GM10266 (cell line): Measurements from ENCODE around the gene APOL3.
A peak's percentile ranks its signal among the peaks of the same experiment; 100 is the strongest.
"Not testable (repeated sequence)": the region's sequence is repeated elsewhere in the genome, so short reads cannot be mapped to it uniquely, and the experiment has no call there.

Source experiments
- DNase-seq: peaks from one replicate; pipeline ENCODE4 v3.0.0; 2012; ENCODE audit errors: extremely low spot score
- TF ChIP-seq, protein P1 (sequence below): IDR thresholded peaks from 2 replicates; pipeline ENCODE4 v1.5.1; 2012; ENCODE audit warnings: mild to moderate bottlenecking, low read depth; ENCODE audit not compliant: control insufficient read depth, insufficient read depth; ENCODE audit errors: missing control alignments

Gene APOL3

DNA sequence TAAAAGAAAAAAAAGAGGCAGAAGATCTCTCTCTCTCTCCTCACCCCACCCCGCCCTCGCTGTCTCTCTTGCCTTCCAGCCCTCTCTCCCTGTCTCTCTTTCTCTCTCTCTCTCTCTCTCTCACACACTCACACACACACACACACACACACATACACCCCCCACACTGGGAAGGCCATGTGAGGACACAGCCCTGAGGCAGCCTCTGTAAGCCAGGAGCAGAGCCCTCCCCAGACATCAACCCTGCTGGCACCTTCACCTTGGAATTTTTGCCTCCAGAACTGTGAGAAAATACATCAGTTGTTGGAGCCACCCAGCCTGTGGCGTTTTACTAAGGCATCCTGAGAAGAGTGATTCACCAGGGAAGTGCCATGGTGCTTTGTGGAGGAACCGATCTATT is 14.7 kb downstream of the APOL3 start:
- TF ChIP-seq, protein P1, sequence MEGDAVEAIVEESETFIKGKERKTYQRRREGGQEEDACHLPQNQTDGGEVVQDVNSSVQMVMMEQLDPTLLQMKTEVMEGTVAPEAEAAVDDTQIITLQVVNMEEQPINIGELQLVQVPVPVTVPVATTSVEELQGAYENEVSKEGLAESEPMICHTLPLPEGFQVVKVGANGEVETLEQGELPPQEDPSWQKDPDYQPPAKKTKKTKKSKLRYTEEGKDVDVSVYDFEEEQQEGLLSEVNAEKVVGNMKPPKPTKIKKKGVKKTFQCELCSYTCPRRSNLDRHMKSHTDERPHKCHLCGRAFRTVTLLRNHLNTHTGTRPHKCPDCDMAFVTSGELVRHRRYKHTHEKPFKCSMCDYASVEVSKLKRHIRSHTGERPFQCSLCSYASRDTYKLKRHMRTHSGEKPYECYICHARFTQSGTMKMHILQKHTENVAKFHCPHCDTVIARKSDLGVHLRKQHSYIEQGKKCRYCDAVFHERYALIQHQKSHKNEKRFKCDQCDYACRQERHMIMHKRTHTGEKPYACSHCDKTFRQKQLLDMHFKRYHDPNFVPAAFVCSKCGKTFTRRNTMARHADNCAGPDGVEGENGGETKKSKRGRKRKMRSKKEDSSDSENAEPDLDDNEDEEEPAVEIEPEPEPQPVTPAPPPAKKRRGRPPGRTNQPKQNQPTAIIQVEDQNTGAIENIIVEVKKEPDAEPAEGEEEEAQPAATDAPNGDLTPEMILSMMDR = no peak
- DNase-seq = no peak

- no peak for DNase-seq
- TF ChIP-seq, protein P1 = peak; percentile 61
Measured at GRCh38 chr22:36144886-36145541, 15.5 kb downstream of the APOL3 start.

DNA sequence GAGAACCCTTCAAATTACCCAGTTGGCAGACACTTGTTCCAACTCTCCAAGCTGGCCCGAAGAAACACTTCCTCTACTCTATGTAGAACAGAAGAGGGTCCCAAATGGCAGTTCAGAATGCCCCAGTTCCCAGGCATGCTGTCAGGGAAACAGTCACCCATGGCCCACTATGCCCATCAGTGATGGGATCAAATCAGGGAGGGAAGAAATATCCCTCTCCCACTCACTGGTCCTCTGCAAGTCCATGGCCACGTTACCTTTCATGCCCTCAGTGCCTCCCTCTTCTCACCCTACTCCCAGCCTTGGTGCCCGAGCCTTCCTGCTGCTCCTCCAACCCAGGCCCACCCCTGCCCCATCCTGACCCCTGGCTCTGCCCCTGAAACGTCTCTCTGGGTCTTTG is 16.6 kb downstream of the APOL3 start:
- TF ChIP-seq, protein P1 = no peak

GRCh38 chr22:36143066-36143815 is 17.3 kb downstream of the APOL3 start:
- TF ChIP-seq, protein P1 = no peak
- DNase-seq = no peak

More for the DNA sequence above, 16.6 kb downstream of the APOL3 start:
- DNase-seq = no peak

DNA sequence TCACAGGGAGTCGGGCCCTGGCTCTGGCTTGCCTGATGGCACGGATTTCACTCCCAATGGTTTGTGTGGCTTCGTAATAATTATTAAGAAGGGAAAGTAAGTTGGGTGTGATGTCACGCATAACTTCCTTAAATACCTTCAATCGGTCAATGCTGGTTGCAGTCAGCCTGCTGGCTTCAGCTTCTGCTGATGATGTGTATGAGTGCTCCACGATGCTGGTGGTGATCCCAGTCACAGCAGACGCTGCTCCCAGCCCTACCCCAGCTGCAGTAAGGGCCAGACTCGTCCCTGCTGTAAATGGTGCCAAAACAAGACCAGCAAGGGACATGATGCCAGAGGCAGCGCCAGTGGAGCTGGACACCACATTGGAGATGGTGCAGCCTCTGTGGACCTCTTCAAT is 19.1 kb downstream of the APOL3 start:
- TF ChIP-seq, protein P1 = no peak
- DNase-seq = no peak

DNA sequence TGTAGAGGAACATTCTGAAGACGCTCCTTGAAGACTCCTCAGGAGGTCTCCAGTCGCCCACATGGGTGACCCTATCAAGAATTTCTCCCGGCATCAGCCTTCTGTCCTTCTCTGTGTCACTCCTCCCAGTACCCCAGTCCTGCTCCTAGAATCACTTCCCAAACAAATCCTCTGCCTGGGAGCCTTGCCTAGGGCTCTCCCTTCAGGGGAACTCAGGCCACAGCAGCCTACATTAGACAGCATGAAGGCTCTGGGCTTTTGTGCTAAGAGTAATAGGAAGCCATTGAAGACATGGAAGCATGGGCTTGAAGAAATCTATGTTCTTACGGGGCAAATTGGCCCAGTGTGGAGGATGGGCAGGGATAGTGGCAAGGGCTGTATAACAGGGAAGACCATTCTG is 21.8 kb downstream of the APOL3 start:
- DNase-seq = not testable (repeated sequence)

DNA sequence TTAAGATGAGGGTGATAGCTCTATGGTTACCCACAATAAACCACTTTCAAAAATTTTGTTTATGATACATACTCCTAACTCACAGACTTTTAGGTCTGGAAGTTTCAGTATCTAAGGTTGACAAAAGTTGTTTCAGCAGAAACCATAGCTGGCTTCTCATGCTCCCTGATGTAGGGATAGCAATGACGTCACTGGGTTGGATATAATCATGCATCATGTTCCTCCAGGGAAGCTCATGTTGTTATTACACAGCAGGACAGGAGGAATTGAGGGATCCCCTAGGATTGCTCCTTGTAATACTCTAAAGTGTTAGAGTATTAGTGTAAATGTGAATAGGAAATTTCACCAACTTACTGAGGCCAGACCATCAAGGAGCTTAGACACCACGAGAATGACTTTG is 23.6 kb downstream of the APOL3 start:
- no peak for DNase-seq
- TF ChIP-seq, protein P1 = no peak

GRCh38 chr22:36136475-36136874 is 24.1 kb downstream of the APOL3 start:
- TF ChIP-seq, protein P1 = no peak
- no peak for DNase-seq
